HG03097 (cell line): ENCODE measurements around the gene TRPM2.
"Not testable (repeated sequence)": the region's sequence is repeated elsewhere in the genome, so short reads cannot be mapped to it uniquely, and the experiment has no call there.

Source experiments
- ATAC-seq: cut with Tn5 transposase; IDR thresholded peaks from one replicate; pipeline ENCODE4 v1.9.1; 2021; ENCODE audit not compliant: unreplicated experiment, low FRiP score

The TRPM2 gene

GRCh38 chr21:44405948-44406872 is 52.8 kb downstream of the TRPM2 start:
- no peak for ATAC-seq

- ATAC-seq: no peak
These were observed 53.5 kb downstream of the TRPM2 start for GRCh38 chr21:44406953-44407352.

GRCh38 chr21:44407493-44407892 is 54.1 kb downstream of the TRPM2 start:
- no peak for ATAC-seq

- ATAC-seq: no peak
These were observed 54.8 kb downstream of the TRPM2 start for GRCh38 chr21:44408226-44408625.

- no peak for ATAC-seq
These were observed 60.3 kb downstream of the TRPM2 start for GRCh38 chr21:44413566-44414290.

- no peak for ATAC-seq
These were observed 61.1 kb downstream of the TRPM2 start for GRCh38 chr21:44414291-44415072.

GRCh38 chr21:44415073-44416025 is 61.9 kb downstream of the TRPM2 start:
- no peak for ATAC-seq

- ATAC-seq: no peak
These were observed 62.8 kb downstream of the TRPM2 start for GRCh38 chr21:44416193-44416592.

GRCh38 chr21:44417621-44418107 is 64.2 kb downstream of the TRPM2 start:
- ATAC-seq: not testable (repeated sequence)

GRCh38 chr21:44418108-44418875 is 64.9 kb downstream of the TRPM2 start:
- no peak for ATAC-seq

GRCh38 chr21:44418876-44419230 is 65.4 kb downstream of the TRPM2 start:
- ATAC-seq: no peak

GRCh38 chr21:44419679-44420078 is 66.3 kb downstream of the TRPM2 start:
- no peak for ATAC-seq

GRCh38 chr21:44420416-44421205 is 67.2 kb downstream of the TRPM2 start:
- ATAC-seq: no peak

- no peak for ATAC-seq
These were observed 68.8 kb downstream of the TRPM2 start for GRCh38 chr21:44421901-44422840.

- ATAC-seq: no peak
These were observed 69.9 kb downstream of the TRPM2 start for GRCh38 chr21:44423312-44423821.

- ATAC-seq: no peak
These were observed 70.7 kb downstream of the TRPM2 start for GRCh38 chr21:44423941-44424607.
